ENCODE measurements around the gene GPR85. TPM values are rescaled to one million over a fixed set of nuclear protein-coding genes. Genes with fewer than 3 reads are reported as not detected.
"Not testable (repeated sequence)": the region's sequence is repeated elsewhere in the genome, so short reads cannot be mapped to it uniquely, and the experiment has no call there.

The GPR85 gene
- total and polyA plus RNA-seq, 4 experiments from 2014 or later, result not detected

- DNase-seq, result no peak
- Mint-ChIP-seq H3K4me1 (peaks cover 10 to 24% (median 14%) of the 10 kb centered on the region in 4 donors), H3K9me3 (no peaks in the 10 kb centered on the region), H3K36me3 (peaks cover 10 to 22% of the 10 kb centered on the region in 2 donors), H3K27ac (peak overlapping the region in 4 of 7 donors; percentile 84 to 99 (median 98)), H3K27me3 (no peaks in the 10 kb centered on the region), H3K4me3 (peak overlapping the region in 6 of 8 donors; percentile 94 to 99 (median 97))
- intact Hi-C loops (cut with micrococcal nuclease), result no loop called here
- POLR2A ChIA-PET (ENCODE audit: partially characterized antibody), result interaction anchor here (1.2 to 1.9 kb wide), 2 partner anchors 180 to 668 kb away, joined by 4 read pairs; a partner anchor contains a TSS
- CTCF ChIA-PET (ENCODE audit: partially characterized antibody), result no interaction called here
- Histone ChIP-seq H3K4me1 (ENCODE audit: insufficient read depth, low read length) (peaks cover 13% of the 10 kb centered on the region), H3K36me3 (ENCODE audit: insufficient read depth, low read length) (no peaks in the 10 kb centered on the region), H3K27me3 (ENCODE audit: insufficient read depth, low read length) (no peaks in the 10 kb centered on the region), H3K4me3 (ENCODE audit: low read length in 2 of 2) (no peak overlapping the region), H3K27ac (ENCODE audit: low read depth, low read length) (no peak overlapping the region), H3K9me3 (ENCODE audit: control insufficient read depth in 1 of 2, low read length in 2 of 2) (no peaks in the 10 kb centered on the region)
These were observed 32.8 kb upstream of the GPR85 start for GRCh38 chr7:113119429-113119828.

- peak within 1 kb of the TSS; percentile 65 to 70 for H3K4me3 ChIP-seq (ENCODE audit: low read length in 2 of 2)
- no peaks in the 10 kb centered on the region for H3K9me3 Mint-ChIP-seq
- H3K4me1 Mint-ChIP-seq, result peaks cover 11 to 24% (median 14%) of the 10 kb centered on the region in 4 donors
- no peaks in the 10 kb centered on the region for H3K9me3 ChIP-seq (ENCODE audit: control insufficient read depth in 1 of 2, low read length in 2 of 2)
- peaks cover 13% of the 10 kb centered on the region for H3K4me1 ChIP-seq (ENCODE audit: insufficient read depth, low read length)
- DNase-seq, result peak; percentile 85 to 89 (median 87)
- peak within 1 kb of the TSS; percentile 84 to 99 (median 98) for H3K27ac Mint-ChIP-seq
- intact Hi-C loops (cut with micrococcal nuclease), result loop anchor here (1.0 kb wide), 5 partner anchors 178 to 1556 kb away; partner anchors contain the start of genes DOCK4, IFRD1, IMMP2L and TMEM168
- H3K27ac ChIP-seq (ENCODE audit: low read depth, low read length), result peak within 1 kb of the TSS; percentile 70
- H3K4me3 Mint-ChIP-seq, result peak within 1 kb of the TSS; percentile 94 to 99 (median 96)
- H3K27me3 Mint-ChIP-seq, result no peaks in the 10 kb centered on the region
- ChIA-PET POLR2A (ENCODE audit: partially characterized antibody) (interaction anchor here (0.6 to 1.6 kb wide), 3 partner anchors 179 to 912 kb away, joined by 3 to 9 read pairs (median 4); partner anchors contain the start of genes DOCK4, TMEM168 and ZNF277), CTCF (ENCODE audit: partially characterized antibody) (no interaction called here)
- no peaks in the 10 kb centered on the region for H3K27me3 ChIP-seq (ENCODE audit: insufficient read depth, low read length)
- no peaks in the 10 kb centered on the region for H3K36me3 ChIP-seq (ENCODE audit: insufficient read depth, low read length)
- peaks cover 12 to 24% of the 10 kb centered on the region in 2 donors for H3K36me3 Mint-ChIP-seq
These were observed 31.7 kb upstream of the GPR85 start, which contains the start of gene SMIM30 for GRCh38 chr7:113118074-113118959. TSS of gene SMIM30 (minus strand) at chr7:113118554. CDS start at chr7:113117578, 976 bp downstream.

GRCh38 chr7:113117374-113117774, 30.7 kb upstream of the GPR85 start:
- not testable (repeated sequence) for H3K4me3 ChIP-seq (ENCODE audit: low read length in 2 of 2)

GRCh38 chr7:113113912-113114311, 27.3 kb upstream of the GPR85 start:
- Histone ChIP-seq H3K27me3 (ENCODE audit: insufficient read depth, low read length) (no peaks in the 10 kb centered on the region), H3K4me3 (ENCODE audit: low read length in 2 of 2) (no peak overlapping the region), H3K9me3 (ENCODE audit: control insufficient read depth in 1 of 2, low read length in 2 of 2) (no peaks in the 10 kb centered on the region), H3K4me1 (ENCODE audit: insufficient read depth, low read length) (peaks cover 7% of the 10 kb centered on the region), H3K36me3 (ENCODE audit: insufficient read depth, low read length) (no peaks in the 10 kb centered on the region), H3K27ac (ENCODE audit: low read depth, low read length) (no peak overlapping the region)
- Mint-ChIP-seq H3K27me3 (no peaks in the 10 kb centered on the region), H3K27ac (no peak overlapping the region), H3K4me1 (peaks cover 9 to 18% (median 13%) of the 10 kb centered on the region in 4 donors), H3K4me3 (no peak overlapping the region), H3K36me3 (peaks cover 12 to 24% of the 10 kb centered on the region in 2 donors), H3K9me3 (no peaks in the 10 kb centered on the region)
- ChIA-PET CTCF (ENCODE audit: partially characterized antibody) (no interaction called here), POLR2A (ENCODE audit: partially characterized antibody) (no interaction called here)
- intact Hi-C loops (cut with micrococcal nuclease), result no loop called here
- DNase-seq, result no peak

More at GRCh38 chr7:113117374-113117774, 30.7 kb upstream of the GPR85 start:
- H3K9me3 ChIP-seq (ENCODE audit: control insufficient read depth in 1 of 2, low read length in 2 of 2); CTCF ChIA-PET (ENCODE audit: partially characterized antibody); intact Hi-C loops (cut with micrococcal nuclease); H3K27me3 ChIP-seq (ENCODE audit: insufficient read depth, low read length); H3K27ac ChIP-seq (ENCODE audit: low read depth, low read length); H3K36me3 ChIP-seq (ENCODE audit: insufficient read depth, low read length); H3K9me3 Mint-ChIP-seq; H3K27me3 Mint-ChIP-seq; DNase-seq: not testable (repeated sequence)
- peak overlapping the region in 4 of 7 donors; percentile 1 to 58 (median 38) for H3K27ac Mint-ChIP-seq
- peaks cover 13% of the 10 kb centered on the region for H3K4me1 ChIP-seq (ENCODE audit: insufficient read depth, low read length)
- peaks cover 12 to 24% of the 10 kb centered on the region in 2 donors for H3K36me3 Mint-ChIP-seq
- POLR2A ChIA-PET (ENCODE audit: partially characterized antibody), result interaction anchor here (1.6 kb wide), 1 partner anchor 178 kb away, joined by 9 read pairs; a partner anchor contains a TSS
- peak overlapping the region in 7 of 8 donors; percentile 64 to 99 (median 94) for H3K4me3 Mint-ChIP-seq
- peaks cover 11 to 24% (median 14%) of the 10 kb centered on the region in 4 donors for H3K4me1 Mint-ChIP-seq

GRCh38 chr7:113109718-113110117, 23.1 kb upstream of the GPR85 start:
- H3K36me3 ChIP-seq (ENCODE audit: insufficient read depth, low read length), result no peaks in the 10 kb centered on the region
- ChIA-PET CTCF (ENCODE audit: partially characterized antibody) (no interaction called here), POLR2A (ENCODE audit: partially characterized antibody) (no interaction called here)
- no peak overlapping the region for H3K27ac ChIP-seq (ENCODE audit: low read depth, low read length)
- Mint-ChIP-seq H3K4me1 (peaks cover 0 to 1% (median 0%) of the 10 kb centered on the region in 4 donors), H3K9me3 (no peaks in the 10 kb centered on the region), H3K27ac (no peak overlapping the region), H3K27me3 (peaks cover 0 to 2% of the 10 kb centered on the region in 2 donors), H3K4me3 (no peak overlapping the region), H3K36me3 (peaks cover 5% of the 10 kb centered on the region in 2 donors)
- intact Hi-C loops (cut with micrococcal nuclease), result no loop called here
- H3K4me1 ChIP-seq (ENCODE audit: insufficient read depth, low read length), result no peaks in the 10 kb centered on the region
- H3K9me3 ChIP-seq (ENCODE audit: control insufficient read depth in 1 of 2, low read length in 2 of 2), result no peaks in the 10 kb centered on the region
- DNase-seq, result no peak
- H3K27me3 ChIP-seq (ENCODE audit: insufficient read depth, low read length), result no peaks in the 10 kb centered on the region
- H3K4me3 ChIP-seq (ENCODE audit: low read length in 2 of 2), result no peak overlapping the region

- intact Hi-C loops (cut with micrococcal nuclease), result no loop called here
- Histone ChIP-seq H3K4me3 (ENCODE audit: low read length in 2 of 2) (no peak overlapping the region), H3K27me3 (ENCODE audit: insufficient read depth, low read length) (no peaks in the 10 kb centered on the region), H3K9me3 (ENCODE audit: control insufficient read depth in 1 of 2, low read length in 2 of 2) (no peaks in the 10 kb centered on the region), H3K27ac (ENCODE audit: low read depth, low read length) (no peak overlapping the region), H3K36me3 (ENCODE audit: insufficient read depth, low read length) (no peaks in the 10 kb centered on the region), H3K4me1 (ENCODE audit: insufficient read depth, low read length) (no peaks in the 10 kb centered on the region)
- no peaks in the 10 kb centered on the region for H3K36me3 Mint-ChIP-seq
- no peak for DNase-seq
- H3K4me3 Mint-ChIP-seq, result no peak overlapping the region
- ChIA-PET POLR2A (ENCODE audit: partially characterized antibody) (no interaction called here), CTCF (ENCODE audit: partially characterized antibody) (no interaction called here)
- H3K9me3 Mint-ChIP-seq, result no peaks in the 10 kb centered on the region
- H3K4me1 Mint-ChIP-seq, result no peaks in the 10 kb centered on the region
- peaks cover 9 to 19% of the 10 kb centered on the region in 2 donors for H3K27me3 Mint-ChIP-seq
- H3K27ac Mint-ChIP-seq, result no peak overlapping the region
These were observed 13.5 kb upstream of the GPR85 start for GRCh38 chr7:113100121-113100603.

GRCh38 chr7:113099284-113099919, 12.8 kb upstream of the GPR85 start:
- H3K27me3 ChIP-seq (ENCODE audit: insufficient read depth, low read length), result no peaks in the 10 kb centered on the region
- H3K27ac ChIP-seq (ENCODE audit: low read depth, low read length), result no peak overlapping the region
- H3K4me1 ChIP-seq (ENCODE audit: insufficient read depth, low read length), result no peaks in the 10 kb centered on the region
- no peaks in the 10 kb centered on the region for H3K4me1 Mint-ChIP-seq
- intact Hi-C loops (cut with micrococcal nuclease), result no loop called here
- H3K4me3 ChIP-seq (ENCODE audit: low read length in 2 of 2), result no peak overlapping the region
- no peak overlapping the region for H3K27ac Mint-ChIP-seq
- POLR2A ChIA-PET (ENCODE audit: partially characterized antibody), result no interaction called here
- H3K9me3 Mint-ChIP-seq, result no peaks in the 10 kb centered on the region
- H3K27me3 Mint-ChIP-seq, result peaks cover 11 to 17% of the 10 kb centered on the region in 2 donors
- DNase-seq, result no peak
- H3K36me3 Mint-ChIP-seq, result no peaks in the 10 kb centered on the region
- no peak overlapping the region for H3K4me3 Mint-ChIP-seq
- H3K9me3 ChIP-seq (ENCODE audit: control insufficient read depth in 1 of 2, low read length in 2 of 2), result no peaks in the 10 kb centered on the region
- CTCF ChIA-PET (ENCODE audit: partially characterized antibody), result no interaction called here
- no peaks in the 10 kb centered on the region for H3K36me3 ChIP-seq (ENCODE audit: insufficient read depth, low read length)

All from CD4-positive, alpha-beta memory T cell (primary cell).